Cardiac muscle cell (in vitro differentiated cells and primary cell): ENCODE data around the gene TMEM239. TPM values are rescaled to one million over a fixed set of nuclear protein-coding genes. Genes with fewer than 3 reads are reported as not detected.
A peak's percentile ranks its signal among the peaks of the same experiment; 100 is the strongest.

Source experiments
- DNase-seq, 2 donors: peaks; one replicate each; pipeline versions ENCODE4 v3.0.0 to v3.0.0-alpha.2; 2010 to 2017; ENCODE audit warnings: low read depth in 1 of 2, low spot score in 1 of 2
- H3K27ac ChIP-seq: fragments of 200-600 bp; sonication (generic); 2 replicates; pipeline ENCODE4 v1.5.1; 2016
- H3K27me3 ChIP-seq: fragments of 200-600 bp; sonication (generic); 2 replicates; pipeline ENCODE4 v1.6.0; 2016; ENCODE audit warnings: control low read depth
- H3K36me3 ChIP-seq: fragments of 200-600 bp; sonication (generic); 2 replicates; pipeline ENCODE4 v1.5.1; 2016; ENCODE audit warnings: control low read depth
- H3K4me1 ChIP-seq: fragments of 200-600 bp; sonication (generic); 2 replicates; pipeline ENCODE4 v1.8.1; 2017; ENCODE audit warnings: low read depth, mild to moderate bottlenecking, mixed run types
- H3K4me3 ChIP-seq: fragments of 200-600 bp; sonication (generic); 2 replicates; pipeline ENCODE4 v1.5.1; 2016; ENCODE audit warnings: mild to moderate bottlenecking
- H3K9me3 ChIP-seq: fragments of 200-600 bp; sonication (generic); 2 replicates; pipeline ENCODE4 v1.5.1; 2017; ENCODE audit warnings: low read depth, mild to moderate bottlenecking, control low read depth
- polyA plus RNA-seq: library from polyadenylated mRNA; unstranded; fragments of >200 nt; fragmentation: Nextera tagmentation; extraction: Ambion mirVana; gene quantifications from 2 replicates; pipeline ENCODE4 v1.2.1, GENCODE V29; 2016
- total RNA-seq: library from RNA; depleted of rRNA; stranded (reverse); fragments of >200 nt; gene quantifications from 2 replicates; pipeline ENCODE4 v1.2.3, GENCODE V29; 2016
- TF ChIP-seq, protein P1 (sequence below): IDR thresholded peaks from 2 replicates; pipeline ENCODE4 v1.5.1; 2012; ENCODE audit warnings: low read depth, mild to moderate bottlenecking, low read length

TMEM239 gene
- total and polyA plus RNA-seq, 2 experiments from 2014 or later, result 0.04 TPM; not detected in 1

DNA sequence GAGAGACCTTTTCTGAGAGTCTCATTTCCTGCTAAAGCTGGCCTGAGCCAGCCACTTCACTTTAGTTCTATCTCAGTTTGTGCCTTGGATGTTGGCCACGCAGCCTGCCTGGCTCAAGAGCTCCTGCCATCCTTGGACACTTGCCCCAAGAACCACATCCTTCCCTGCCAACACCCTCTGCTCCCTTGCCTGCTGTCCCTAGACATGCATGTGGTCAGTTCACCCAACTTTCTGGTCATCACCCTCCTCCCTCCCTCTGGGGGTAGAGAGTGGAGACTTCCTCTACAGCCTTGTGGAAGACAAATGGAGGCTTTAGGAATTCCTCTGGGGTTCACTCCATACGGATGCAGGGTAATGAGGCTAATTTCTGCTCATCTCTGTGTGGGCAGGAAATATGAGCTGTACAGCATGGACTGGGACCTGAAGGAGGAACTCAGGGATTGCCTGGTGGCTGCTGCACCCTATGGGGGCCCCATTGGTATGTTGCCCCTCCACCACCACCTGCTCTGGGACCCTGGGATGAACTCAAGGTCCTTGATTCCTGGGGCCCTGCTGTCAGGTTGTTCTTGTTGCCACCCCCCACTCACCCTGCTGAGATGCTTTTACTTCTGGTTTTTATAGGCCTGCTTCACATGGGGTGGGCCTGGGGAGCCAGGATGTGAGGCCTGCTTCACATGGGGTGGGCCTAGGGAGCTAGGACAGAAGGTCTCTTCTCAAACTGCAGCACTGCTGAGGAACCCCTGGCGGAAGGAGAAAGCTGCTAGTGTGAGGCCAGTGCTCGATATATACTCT lies 43.4 kb downstream of the TMEM239 start:
- no peaks in the 10 kb centered on the region for H3K36me3 ChIP-seq
- H3K4me1 ChIP-seq, result no peaks in the 10 kb centered on the region
- H3K4me3 ChIP-seq, result no peak overlapping the region
- H3K9me3 ChIP-seq, result no peaks in the 10 kb centered on the region
- TF ChIP-seq, protein P1, sequence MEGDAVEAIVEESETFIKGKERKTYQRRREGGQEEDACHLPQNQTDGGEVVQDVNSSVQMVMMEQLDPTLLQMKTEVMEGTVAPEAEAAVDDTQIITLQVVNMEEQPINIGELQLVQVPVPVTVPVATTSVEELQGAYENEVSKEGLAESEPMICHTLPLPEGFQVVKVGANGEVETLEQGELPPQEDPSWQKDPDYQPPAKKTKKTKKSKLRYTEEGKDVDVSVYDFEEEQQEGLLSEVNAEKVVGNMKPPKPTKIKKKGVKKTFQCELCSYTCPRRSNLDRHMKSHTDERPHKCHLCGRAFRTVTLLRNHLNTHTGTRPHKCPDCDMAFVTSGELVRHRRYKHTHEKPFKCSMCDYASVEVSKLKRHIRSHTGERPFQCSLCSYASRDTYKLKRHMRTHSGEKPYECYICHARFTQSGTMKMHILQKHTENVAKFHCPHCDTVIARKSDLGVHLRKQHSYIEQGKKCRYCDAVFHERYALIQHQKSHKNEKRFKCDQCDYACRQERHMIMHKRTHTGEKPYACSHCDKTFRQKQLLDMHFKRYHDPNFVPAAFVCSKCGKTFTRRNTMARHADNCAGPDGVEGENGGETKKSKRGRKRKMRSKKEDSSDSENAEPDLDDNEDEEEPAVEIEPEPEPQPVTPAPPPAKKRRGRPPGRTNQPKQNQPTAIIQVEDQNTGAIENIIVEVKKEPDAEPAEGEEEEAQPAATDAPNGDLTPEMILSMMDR, result no peak
- H3K27ac ChIP-seq, result no peak overlapping the region
- peak in 1 of 2 donors; percentile 67 for DNase-seq
- no peaks in the 10 kb centered on the region for H3K27me3 ChIP-seq

DNA sequence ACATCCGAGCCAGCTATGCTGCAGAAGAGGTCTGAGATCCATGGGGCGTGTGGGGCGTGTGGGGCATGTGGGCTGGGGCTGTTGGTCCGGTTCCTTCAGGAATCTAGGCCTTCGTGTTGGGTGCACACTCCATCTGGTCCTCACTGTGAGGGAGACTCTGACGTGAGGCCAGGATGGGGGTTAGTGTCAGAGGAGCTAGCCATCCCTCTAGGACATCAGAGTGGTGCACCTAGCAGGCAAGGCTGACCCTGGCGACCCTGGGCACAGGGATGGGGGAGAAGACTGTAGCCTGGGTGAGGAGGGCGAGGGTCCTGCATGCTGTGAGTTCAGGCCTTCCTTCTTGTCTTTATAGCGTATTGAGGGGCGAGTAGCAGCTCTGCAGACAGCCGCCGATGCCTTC lies 48.5 kb downstream of the TMEM239 start:
- no peaks in the 10 kb centered on the region for H3K36me3 ChIP-seq
- DNase-seq, result no peak
- TF ChIP-seq, protein P1, result no peak

DNA sequence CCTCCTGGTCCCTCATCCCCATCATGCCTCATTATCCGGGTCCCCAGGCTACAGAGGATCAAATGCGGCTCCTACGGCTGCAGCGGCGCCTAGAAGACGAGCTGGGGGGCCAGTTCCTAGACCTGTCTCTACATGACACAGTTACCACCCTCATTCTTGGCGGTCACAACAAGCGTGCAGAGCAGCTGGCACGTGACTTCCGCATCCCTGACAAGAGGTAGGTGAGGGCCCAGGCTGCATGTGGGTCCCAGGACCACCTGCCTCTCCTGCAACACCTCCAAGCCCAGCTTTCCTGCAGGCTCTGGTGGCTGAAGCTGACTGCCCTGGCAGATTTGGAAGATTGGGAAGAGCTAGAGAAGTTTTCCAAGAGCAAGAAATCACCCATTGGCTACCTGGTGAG lies 48.9 kb downstream of the TMEM239 start:
- no peak for DNase-seq
- Histone ChIP-seq H3K4me3 (no peak overlapping the region), H3K27me3 (no peaks in the 10 kb centered on the region), H3K4me1 (no peaks in the 10 kb centered on the region), H3K9me3 (no peaks in the 10 kb centered on the region), H3K36me3 (no peaks in the 10 kb centered on the region), H3K27ac (no peak overlapping the region)
- TF ChIP-seq, protein P1, result no peak

More for the DNA sequence above, 48.5 kb downstream of the TMEM239 start:
- H3K4me1 ChIP-seq, result no peaks in the 10 kb centered on the region
- H3K27ac ChIP-seq, result no peak overlapping the region
- no peaks in the 10 kb centered on the region for H3K27me3 ChIP-seq
- no peak overlapping the region for H3K4me3 ChIP-seq
- H3K9me3 ChIP-seq, result no peaks in the 10 kb centered on the region

DNA sequence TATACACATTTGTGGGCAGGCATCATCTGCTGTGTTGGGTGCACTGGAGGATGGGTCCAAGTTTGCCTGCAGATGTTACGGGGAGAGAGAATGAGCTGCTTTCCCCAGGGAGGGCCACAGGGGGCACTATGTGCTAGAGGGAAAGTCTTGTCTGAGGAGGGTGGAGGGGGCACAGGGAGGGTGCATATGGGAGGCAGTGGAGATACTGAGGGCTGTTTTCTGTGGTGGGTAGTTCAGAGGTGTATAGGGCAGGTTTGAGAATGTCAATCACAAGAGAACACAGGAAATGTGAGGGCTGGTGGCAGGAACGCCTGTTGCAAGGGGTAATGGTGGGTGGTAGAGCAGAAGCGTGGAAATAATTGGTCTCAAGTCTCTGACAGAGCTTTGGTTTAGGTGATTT lies 49.5 kb downstream of the TMEM239 start:
- Histone ChIP-seq H3K9me3 (no peaks in the 10 kb centered on the region), H3K4me1 (no peaks in the 10 kb centered on the region), H3K27ac (no peak overlapping the region), H3K4me3 (no peak overlapping the region), H3K27me3 (no peaks in the 10 kb centered on the region), H3K36me3 (no peaks in the 10 kb centered on the region)
- TF ChIP-seq, protein P1, result no peak
- no peak for DNase-seq

DNA sequence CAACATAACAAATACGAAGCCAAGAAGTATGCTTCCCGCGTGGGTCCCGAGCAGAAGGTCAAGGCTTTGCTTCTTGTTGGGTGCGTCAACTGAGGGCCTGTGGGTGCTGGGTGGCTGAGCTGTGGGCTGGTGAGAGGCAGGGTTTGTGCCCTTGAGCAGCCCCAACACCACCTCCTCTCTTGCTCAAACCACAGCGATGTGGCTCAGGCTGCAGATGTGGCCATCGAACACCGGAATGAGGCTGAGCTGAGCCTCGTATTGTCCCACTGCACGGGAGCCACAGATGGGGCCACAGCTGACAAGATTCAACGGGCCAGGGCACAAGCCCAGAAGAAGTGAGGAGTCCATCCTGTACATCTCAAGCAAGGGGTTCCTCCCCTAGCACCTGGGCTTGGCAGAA lies 50.1 kb downstream of the TMEM239 start:
- DNase-seq, result no peak
- TF ChIP-seq, protein P1, result no peak

More for the DNA sequence above, 50.1 kb downstream of the TMEM239 start:
- H3K27ac ChIP-seq, result no peak overlapping the region
- no peaks in the 10 kb centered on the region for H3K36me3 ChIP-seq
- no peaks in the 10 kb centered on the region for H3K9me3 ChIP-seq
- no peaks in the 10 kb centered on the region for H3K4me1 ChIP-seq
- H3K27me3 ChIP-seq, result no peaks in the 10 kb centered on the region
- H3K4me3 ChIP-seq, result no peak overlapping the region
